HG03432 (cell line): ENCODE results near the gene ACACB.
"Not testable (repeated sequence)": the region's sequence is repeated elsewhere in the genome, so short reads cannot be mapped to it uniquely, and the experiment has no call there.

Experiments
- ATAC-seq: cut with Tn5 transposase; IDR thresholded peaks from one replicate; pipeline ENCODE4 v1.9.1; 2021; ENCODE audit warnings: mild to moderate bottlenecking, moderate library complexity; ENCODE audit not compliant: unreplicated experiment

ACACB gene

DNA sequence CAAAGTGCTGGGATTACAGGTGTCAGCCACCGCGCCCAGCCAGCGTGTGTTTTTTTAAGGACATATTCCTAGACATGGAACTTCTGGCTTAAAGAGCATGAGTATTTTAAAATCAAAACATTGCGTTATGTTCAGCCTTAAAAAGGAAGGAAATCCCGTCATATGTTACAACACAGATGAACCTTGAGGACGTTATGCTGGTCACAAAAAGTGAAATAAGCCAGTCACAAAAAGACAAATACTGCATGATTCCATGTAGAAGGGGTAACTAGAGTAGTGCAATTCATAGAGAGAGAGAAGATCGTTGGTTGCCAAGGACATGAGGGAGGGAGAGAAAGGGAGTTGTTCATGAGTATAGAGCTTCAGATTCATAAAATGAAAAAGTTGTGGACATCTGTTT lies 53.9 kb downstream of the ACACB start:
- ATAC-seq: no peak

DNA sequence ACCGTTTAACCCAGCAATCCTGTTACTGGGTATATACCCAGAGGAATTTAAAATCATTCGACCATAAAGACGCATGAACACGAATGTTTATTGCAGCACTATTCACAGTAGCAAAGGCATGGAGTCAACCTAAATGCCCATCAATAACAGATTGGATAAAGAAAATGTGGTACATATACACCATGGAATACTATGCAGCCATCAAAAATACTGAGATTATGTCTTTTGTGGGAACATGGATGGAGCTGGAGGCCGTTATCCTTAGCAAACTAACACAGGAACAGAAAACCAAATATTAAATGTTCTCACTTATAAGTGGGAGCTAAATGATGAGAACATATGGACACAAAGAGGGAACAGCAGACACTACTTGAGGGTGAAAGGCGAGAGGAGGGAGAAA lies 56.4 kb downstream of the ACACB start:
- not testable (repeated sequence) for ATAC-seq

DNA sequence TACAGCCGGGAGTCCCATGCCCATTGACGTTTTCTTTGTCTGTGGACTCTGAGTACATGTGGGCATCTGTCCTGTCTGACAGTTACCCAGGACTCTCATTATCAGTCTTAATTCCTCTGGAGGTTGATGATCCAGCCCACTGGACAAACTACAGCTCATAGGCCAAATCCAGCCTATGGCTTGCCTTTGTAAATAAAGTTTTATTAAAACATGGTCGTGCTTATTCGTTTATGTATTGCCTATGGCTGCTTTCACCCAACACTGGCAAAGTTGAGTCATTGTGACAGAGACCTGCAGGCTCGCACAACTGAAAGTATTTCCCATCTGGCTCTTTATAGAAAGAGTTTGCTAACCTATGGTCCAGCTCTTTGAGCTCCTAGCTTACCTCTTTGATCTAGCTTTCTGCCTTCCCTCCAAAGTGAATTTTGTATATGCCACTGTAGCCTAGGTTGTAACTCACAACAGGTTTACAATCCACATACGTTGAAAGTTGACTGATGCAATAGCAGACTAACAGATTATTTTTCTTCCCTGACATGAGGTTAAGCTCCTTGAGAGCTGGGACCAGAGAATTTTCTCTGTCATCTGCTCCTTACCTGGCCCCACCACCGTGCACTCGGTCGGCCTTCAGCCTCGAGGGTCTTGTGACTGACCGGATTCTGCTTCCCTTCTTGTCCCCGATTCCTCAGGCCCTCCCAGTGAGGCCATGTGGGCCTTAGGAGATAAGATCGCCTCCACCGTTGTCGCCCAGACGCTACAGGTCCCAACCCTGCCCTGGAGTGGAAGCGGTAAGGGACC lies 57.3 kb downstream of the ACACB start:
- no peak for ATAC-seq

DNA sequence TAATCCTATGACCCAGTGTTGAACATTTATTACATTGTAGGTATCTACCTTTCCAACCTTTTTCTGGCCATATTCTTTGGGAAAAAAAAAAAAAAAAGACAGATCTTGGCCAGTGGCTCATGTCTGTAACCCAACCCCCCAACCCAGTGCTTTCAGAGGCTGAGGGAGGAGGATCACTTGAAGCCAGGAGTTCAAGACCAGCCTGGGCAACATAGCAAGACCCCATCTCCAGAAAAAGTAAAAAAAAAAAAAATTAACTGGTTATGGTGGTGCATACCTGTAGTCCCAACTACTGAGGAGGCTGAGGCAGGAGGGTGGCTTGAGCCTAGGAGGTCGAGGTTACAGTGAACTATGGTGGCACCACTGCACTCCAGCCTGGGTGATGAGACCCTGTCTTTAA lies 58.1 kb downstream of the ACACB start:
- no peak for ATAC-seq

DNA sequence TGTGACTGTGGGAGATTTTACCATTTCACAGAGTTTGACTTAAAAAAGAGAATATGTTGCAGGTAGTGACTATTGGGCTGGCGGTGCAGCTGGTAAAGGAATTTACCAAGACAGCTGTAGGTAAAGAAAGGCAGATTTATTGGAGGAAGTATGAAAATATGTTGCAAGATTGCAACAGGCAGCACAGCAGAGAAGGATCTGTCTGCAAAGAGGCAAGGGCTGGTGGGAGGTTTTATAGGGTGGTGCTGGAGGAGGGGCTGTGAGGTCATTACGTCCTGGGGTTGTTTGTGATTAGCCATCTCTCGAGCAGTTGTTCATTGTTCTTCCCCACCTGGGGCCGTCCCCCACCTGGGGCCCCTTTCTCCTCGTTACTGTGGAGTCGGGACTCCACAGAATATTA lies 62.1 kb downstream of the ACACB start:
- no peak for ATAC-seq

GRCh38 chr12:109179927-109180326 lies 63.5 kb downstream of the ACACB start:
- ATAC-seq: no peak

GRCh38 chr12:109182041-109182839 lies 65.9 kb downstream of the ACACB start:
- ATAC-seq: no peak

DNA sequence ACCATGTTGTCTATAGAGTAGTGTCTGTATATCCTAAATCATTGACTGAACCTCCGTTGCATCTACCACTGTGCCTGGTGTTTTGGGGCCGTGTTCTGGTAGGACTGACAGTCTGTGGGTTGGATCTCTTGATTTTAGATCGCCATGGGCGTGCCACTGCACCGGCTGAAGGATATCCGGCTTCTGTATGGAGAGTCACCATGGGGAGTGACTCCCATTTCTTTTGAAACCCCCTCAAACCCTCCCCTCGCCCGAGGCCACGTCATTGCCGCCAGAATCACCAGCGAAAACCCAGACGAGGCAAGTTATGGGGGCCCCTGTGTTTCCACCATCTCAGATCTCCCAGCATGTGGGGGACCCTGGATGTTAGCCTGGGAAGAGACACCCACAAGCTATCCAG lies 69.1 kb downstream of the ACACB start:
- ATAC-seq: no peak

- no peak for ATAC-seq
These were observed 70.7 kb downstream of the ACACB start for GRCh38 chr12:109186993-109187653.

GRCh38 chr12:109188108-109188712 lies 71.8 kb downstream of the ACACB start:
- ATAC-seq: no peak

- ATAC-seq: no peak
These were observed 72.9 kb downstream of the ACACB start for GRCh38 chr12:109189291-109189690.

- ATAC-seq: no peak
These were observed 75.3 kb downstream of the ACACB start for GRCh38 chr12:109191621-109192250.

DNA sequence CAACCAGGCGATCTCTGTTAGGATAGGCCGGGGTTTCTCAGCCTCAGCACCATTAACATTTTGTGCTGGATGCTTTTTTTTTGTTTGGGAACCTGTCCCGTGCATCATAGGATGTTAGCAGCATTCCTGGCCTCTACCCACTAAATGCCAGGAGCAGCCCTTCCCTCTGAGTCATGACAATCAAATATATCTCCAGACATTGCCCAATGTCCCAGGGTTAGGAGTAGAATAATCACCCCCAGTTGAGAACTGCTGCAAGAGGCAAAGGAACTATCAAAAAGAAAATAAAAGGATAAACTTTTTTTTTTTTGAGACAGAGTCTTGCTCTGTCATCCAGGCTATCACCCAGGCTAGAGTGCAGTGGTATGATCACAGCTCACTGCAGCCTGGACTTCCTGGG lies 76.0 kb downstream of the ACACB start:
- ATAC-seq: no peak

DNA sequence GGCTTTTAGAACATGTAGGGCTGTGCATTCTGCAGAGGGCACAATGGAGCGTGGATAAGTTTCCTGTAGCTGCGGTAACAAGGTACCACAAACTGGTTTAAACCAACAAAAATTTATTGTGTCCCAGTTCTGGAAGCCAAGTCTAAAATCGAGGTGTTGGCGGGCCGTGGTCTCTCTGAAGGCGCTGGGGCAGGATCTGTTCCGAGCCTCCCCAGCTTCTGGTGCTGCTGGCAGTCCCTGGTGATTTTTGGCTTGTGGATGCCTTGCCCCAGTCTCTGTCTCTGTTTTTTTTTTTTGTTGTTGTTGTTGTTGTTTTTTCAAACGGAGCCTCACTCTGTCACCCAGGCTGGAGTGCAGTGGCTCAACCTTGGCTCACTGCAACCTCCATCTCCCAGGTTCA lies 77.5 kb downstream of the ACACB start:
- no peak for ATAC-seq

GRCh38 chr12:109196332-109196731 lies 79.9 kb downstream of the ACACB start:
- ATAC-seq: no peak

- ATAC-seq: no peak
These were observed 80.9 kb downstream of the ACACB start for GRCh38 chr12:109197327-109197726.

DNA sequence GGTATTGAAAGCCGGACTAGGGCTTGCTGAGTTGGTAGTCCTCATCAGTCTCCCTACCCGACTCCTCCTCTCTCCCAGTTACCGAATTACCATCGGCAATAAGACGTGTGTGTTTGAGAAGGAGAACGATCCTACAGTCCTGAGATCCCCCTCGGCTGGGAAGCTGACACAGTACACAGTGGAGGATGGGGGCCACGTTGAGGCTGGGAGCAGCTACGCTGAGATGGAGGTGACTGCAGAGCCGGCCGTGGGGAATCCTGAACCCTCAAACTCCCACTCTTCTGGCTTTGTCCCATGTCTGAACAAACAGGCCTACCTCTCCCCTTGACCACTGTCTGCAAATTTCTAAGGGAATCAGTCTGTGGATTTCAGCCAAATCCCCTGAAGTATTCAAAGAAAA lies 82.9 kb downstream of the ACACB start:
- no peak for ATAC-seq

DNA sequence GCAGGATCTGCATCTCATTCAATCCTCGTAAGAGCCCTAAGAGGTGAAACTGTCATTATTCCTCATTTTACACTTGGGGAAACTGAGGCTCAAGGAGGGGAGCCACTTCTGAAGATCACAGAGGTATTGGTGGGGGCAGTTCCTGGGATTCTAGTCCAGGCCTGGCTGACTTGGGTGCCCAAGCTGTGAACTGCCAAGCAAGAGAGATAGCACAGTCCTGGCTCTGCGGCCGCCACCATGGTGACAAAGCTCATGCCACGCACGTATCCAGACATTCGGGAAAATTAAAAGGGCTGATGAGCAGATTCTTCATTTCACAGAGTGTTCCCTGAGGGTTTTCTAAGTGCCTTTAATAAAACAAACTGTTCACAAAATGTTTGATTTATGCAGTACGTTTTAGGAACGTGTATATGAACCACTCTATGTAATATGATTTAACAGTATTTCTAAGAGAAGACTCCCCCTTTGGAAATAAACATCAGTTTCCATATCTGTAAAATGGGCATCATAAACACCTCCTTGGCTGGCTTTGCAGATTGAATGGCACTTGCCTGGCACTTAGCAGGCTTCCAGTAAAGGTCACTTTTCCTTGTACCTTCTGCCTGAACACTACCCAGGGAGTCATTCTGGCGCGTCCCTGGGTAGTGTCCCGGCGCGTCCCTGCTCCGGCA lies 84.6 kb downstream of the ACACB start:
- no peak for ATAC-seq

DNA sequence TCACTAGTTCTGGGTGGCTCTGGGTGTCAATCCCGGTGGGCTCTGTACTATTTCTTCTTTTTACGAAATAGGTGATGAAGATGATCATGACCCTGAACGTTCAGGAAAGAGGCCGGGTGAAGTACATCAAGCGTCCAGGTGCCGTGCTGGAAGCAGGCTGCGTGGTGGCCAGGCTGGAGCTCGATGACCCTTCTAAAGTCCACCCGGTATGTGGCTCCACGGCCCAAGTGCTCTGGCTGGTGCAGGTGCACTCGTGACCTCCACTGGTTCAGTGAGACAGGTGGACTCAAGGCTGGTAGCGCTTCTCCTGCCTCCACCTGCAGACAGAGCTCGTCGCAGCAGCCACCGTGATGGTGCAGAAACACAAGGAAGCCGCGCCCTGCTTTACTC lies 85.1 kb downstream of the ACACB start:
- no peak for ATAC-seq

- no peak for ATAC-seq
These were observed 86.4 kb downstream of the ACACB start for GRCh38 chr12:109202770-109203169.
